ENCODE results near the gene CAMK2D.
A peak's percentile ranks its signal among the peaks of the same experiment; 100 is the strongest.

The CAMK2D gene

DNA sequence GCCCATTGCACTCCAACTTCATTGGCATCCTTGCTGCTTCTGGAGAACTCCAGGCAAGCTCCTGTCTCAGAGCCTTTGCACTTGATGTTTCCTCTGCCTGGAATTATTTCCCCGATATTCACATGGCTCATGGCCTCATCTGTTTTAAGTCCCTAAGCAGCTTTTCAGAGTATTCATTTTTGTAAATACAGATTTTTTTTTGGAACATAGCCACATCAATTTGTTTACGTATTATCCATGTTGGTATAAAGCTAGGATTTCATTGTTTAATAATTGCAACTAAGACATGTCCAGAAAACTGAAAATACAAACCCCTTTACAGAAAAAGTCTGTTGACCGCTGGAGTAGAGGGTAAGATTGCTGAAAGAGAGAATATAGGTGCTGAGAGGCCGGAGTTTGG lies 142.0 kb downstream of the CAMK2D start:
- no peaks in the 10 kb centered on the region for H3K9me3 Mint-ChIP-seq
- ATAC-seq (no peak), DNase-seq (no peak)
- no peak overlapping the region for H3K4me3 Mint-ChIP-seq
- peaks cover 27% of the 10 kb centered on the region for H3K4me1 Mint-ChIP-seq
- H3K27ac Mint-ChIP-seq = no peak overlapping the region
- H3K36me3 Mint-ChIP-seq (ENCODE audit: low read depth) = peaks cover 27% of the 10 kb centered on the region
- no peaks in the 10 kb centered on the region for H3K27me3 Mint-ChIP-seq

DNA sequence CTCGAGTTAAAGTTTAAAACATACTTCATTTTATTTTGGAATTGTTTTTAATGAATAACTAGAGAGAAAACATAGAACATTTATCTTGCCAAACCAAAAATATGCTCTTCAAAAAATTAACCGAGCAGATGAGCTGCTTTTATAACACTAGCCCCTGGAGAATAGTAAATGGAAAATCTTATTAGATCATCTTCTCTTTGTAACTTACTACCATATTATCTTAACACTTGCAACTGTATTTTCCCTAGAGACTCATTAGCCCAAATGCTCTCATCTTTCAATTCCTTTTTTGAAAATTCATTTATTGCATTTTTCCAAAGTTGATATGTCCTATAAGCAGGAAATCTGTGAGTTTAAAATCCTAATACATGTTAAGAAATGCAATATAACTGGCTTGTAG lies 143.3 kb downstream of the CAMK2D start:
- no peaks in the 10 kb centered on the region for H3K9me3 Mint-ChIP-seq
- no peak overlapping the region for H3K27ac Mint-ChIP-seq
- H3K27me3 Mint-ChIP-seq = no peaks in the 10 kb centered on the region
- ATAC-seq = no peak
- peaks cover 25% of the 10 kb centered on the region for H3K36me3 Mint-ChIP-seq (ENCODE audit: low read depth)
- H3K4me3 Mint-ChIP-seq = no peak overlapping the region
- no peak for DNase-seq
- peaks cover 37% of the 10 kb centered on the region for H3K4me1 Mint-ChIP-seq

DNA sequence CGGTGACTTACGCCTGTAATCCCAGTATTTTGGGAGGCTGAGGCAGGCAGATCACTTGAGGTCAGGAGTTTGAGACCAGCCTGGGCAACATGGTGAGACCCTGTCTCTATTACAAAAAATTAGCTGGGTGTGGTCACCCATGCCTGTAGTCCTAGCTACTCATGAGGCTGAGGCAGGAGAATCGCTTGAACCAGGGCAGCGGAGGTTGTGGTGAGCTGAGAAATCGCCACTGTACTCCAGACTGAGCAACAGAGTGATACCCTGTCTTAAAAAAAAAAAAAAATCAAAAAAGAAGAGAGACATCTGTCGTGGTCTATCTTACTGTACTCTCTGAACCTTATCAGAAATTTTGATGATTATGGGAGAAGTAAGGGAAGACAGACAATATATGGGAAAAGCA lies 144.3 kb downstream of the CAMK2D start:
- DNase-seq = no peak
- Mint-ChIP-seq H3K9me3 (no peaks in the 10 kb centered on the region), H3K27me3 (no peaks in the 10 kb centered on the region), H3K36me3 (ENCODE audit: low read depth) (peaks cover 19% of the 10 kb centered on the region), H3K4me1 (peaks cover 37% of the 10 kb centered on the region), H3K27ac (no peak overlapping the region), H3K4me3 (no peak overlapping the region)
- ATAC-seq = no peak

DNA sequence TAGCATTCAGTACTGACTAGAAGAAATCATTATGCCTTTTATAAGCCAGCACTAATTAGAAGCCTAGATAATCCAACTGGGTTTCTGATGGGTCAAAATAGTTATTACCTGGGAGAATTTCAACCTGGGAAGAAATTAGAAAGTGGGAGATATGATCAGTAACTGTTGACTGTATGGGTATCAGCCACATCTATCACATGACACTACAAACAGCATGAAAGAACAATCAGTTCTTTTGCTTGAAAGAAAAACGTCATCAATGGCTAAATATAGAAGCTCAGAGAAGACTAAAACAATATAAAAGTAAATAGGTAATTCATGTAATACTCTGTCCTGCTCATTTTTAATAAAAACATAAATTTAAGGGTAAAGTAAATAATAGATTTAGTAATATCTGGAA lies 145.1 kb downstream of the CAMK2D start:
- H3K4me1 Mint-ChIP-seq = peaks cover 32% of the 10 kb centered on the region
- no peaks in the 10 kb centered on the region for H3K27me3 Mint-ChIP-seq
- H3K36me3 Mint-ChIP-seq (ENCODE audit: low read depth) = peaks cover 16% of the 10 kb centered on the region
- no peaks in the 10 kb centered on the region for H3K9me3 Mint-ChIP-seq
- no peak for ATAC-seq
- H3K4me3 Mint-ChIP-seq = no peak overlapping the region
- H3K27ac Mint-ChIP-seq = no peak overlapping the region
- DNase-seq = no peak

DNA sequence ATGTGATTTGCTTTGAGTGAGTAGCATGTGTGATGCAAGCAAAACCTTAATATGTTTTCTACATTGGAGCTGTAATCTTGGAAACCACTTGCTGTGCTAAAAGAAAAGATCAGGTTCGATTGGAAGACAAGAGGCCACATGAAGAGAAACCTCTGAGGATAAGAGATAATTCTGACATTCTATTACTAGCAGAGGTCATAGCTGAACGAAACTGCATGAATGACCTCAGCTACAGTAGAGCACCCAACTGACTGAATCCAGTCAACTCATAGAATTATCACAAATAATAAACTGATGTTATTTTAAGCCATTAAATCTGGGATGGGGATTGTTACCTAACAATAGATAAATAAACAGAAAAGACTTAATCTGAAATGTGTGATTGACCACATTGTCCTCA lies 147.1 kb downstream of the CAMK2D start:
- H3K4me3 Mint-ChIP-seq = no peak overlapping the region
- peaks cover 24% of the 10 kb centered on the region for H3K36me3 Mint-ChIP-seq (ENCODE audit: low read depth)
- H3K4me1 Mint-ChIP-seq = peaks cover 39% of the 10 kb centered on the region
- no peak for DNase-seq
- no peaks in the 10 kb centered on the region for H3K9me3 Mint-ChIP-seq
- H3K27me3 Mint-ChIP-seq = no peaks in the 10 kb centered on the region
- no peak for ATAC-seq
- no peak overlapping the region for H3K27ac Mint-ChIP-seq

DNA sequence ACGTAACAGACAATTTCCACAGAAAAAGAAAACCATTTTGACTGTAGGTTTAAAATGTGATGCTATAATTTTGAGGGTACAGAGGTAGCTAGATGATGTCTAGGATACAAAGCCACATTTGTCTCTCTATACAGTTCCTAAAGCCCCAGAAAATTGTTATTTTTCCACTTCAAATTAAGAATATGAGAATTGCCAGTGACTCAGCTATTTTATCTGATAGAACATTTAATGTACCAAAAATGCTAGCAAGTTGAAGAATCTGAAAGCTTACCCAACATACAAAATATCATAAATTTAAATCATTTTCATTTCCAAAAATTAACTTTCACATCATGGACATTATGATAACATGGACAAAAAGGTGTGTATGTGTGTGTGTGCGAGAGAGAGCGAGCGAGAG lies 148.0 kb downstream of the CAMK2D start:
- H3K9me3 Mint-ChIP-seq = no peaks in the 10 kb centered on the region
- peaks cover 45% of the 10 kb centered on the region for H3K4me1 Mint-ChIP-seq
- H3K27ac Mint-ChIP-seq = peak overlapping the region; percentile 19
- ATAC-seq (no peak), DNase-seq (no peak)
- H3K27me3 Mint-ChIP-seq = no peaks in the 10 kb centered on the region
- H3K4me3 Mint-ChIP-seq = no peak overlapping the region
- peaks cover 29% of the 10 kb centered on the region for H3K36me3 Mint-ChIP-seq (ENCODE audit: low read depth)

DNA sequence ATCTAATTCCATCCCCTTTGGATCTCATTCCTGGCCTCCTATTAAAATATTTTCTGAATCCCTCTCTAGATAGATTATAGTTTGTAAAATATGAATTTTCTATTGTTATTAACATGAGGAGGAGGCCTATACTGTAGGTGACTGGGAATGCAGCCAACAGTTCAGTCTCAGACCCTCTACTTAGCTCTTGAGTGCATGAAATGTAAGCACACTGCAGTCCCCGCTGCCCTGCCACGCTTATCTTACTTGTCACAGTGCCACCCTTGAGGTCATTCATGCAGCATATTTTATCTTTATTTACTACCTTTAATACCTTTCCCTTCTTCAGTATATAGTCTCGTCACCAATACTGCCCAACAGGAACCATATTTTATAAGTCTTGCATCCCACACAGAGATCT lies 151.0 kb downstream of the CAMK2D start:
- no peak for ATAC-seq
- peaks cover 49% of the 10 kb centered on the region for H3K36me3 Mint-ChIP-seq (ENCODE audit: low read depth)

DNA sequence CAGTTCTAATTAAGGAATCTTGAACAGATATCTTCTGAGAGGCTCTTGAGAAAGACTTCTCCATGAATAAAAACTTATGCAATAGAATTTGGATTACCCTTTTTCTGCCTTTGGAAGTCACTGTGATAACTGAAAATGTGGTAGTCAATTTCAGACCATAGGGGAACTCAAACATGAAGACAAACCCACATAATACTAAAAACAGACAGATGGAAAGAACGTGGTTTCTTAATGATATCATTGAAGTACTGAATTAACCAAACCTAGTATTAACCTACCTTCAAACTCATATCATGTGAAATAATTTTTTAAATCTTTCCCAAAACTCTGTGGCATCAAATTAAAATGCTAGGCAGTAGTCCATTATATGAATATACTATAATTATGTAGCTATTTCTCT lies 153.5 kb downstream of the CAMK2D start:
- Mint-ChIP-seq H3K27ac (peak overlapping the region; percentile 0), H3K4me3 (no peak overlapping the region), H3K9me3 (no peaks in the 10 kb centered on the region), H3K27me3 (no peaks in the 10 kb centered on the region), H3K4me1 (peaks cover 44% of the 10 kb centered on the region), H3K36me3 (ENCODE audit: low read depth) (peaks cover 55% of the 10 kb centered on the region)
- peak; percentile 71 for ATAC-seq
- DNase-seq = no peak

More for the DNA sequence above, 151.0 kb downstream of the CAMK2D start:
- DNase-seq = no peak
- H3K9me3 Mint-ChIP-seq = no peaks in the 10 kb centered on the region
- no peak overlapping the region for H3K4me3 Mint-ChIP-seq
- no peak overlapping the region for H3K27ac Mint-ChIP-seq
- no peaks in the 10 kb centered on the region for H3K27me3 Mint-ChIP-seq
- H3K4me1 Mint-ChIP-seq = peaks cover 54% of the 10 kb centered on the region

DNA sequence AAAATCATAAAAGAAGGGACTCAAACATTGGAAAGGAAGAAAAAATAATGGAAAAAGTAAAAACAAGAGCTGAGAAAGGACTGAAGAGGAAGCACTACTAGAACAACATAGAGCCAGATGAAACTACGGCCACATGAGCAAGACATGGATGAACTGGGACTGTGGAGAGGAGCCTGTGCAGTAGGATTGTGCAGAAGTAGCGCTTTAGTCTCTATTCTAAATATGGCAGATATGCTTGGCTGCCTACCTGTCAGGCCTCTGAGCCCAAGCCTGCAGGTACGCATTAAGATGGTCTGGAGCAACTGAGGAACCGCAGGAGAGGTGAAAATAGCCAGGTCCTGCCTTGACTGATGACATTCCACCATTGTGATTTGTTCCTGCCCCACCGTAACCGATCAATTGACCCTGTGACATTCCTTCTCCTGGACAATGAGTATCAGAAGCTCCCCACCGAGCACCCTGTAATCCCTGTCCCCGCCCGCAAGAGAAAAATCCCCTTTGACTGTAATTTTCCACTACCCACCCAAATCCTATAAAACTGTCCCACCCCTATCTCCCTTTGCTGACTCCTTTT lies 154.3 kb downstream of the CAMK2D start:
- Mint-ChIP-seq H3K36me3 (ENCODE audit: low read depth) (peaks cover 60% of the 10 kb centered on the region), H3K27me3 (no peaks in the 10 kb centered on the region), H3K4me1 (peaks cover 48% of the 10 kb centered on the region), H3K9me3 (no peaks in the 10 kb centered on the region), H3K4me3 (no peak overlapping the region), H3K27ac (no peak overlapping the region)
- ATAC-seq (no peak), DNase-seq (no peak)

DNA sequence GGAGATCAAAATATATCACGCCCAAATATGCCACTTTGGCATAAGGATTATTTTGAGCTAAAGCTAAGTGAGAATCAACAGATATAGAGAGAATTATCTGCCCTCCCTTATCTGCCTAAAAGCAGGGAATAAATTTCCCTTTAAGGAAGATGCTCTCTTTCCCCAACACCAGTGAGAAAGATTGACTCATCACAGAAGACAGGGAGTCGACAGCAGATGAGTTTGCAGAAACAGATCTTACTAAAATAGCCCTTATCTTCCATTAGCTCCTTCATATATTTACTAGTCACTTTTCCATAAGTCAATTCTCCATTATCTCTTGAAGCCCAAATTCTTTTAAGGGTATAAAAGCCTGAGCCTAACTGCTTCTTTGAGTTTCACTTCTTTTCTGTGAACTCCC lies 156.6 kb downstream of the CAMK2D start:
- H3K27ac Mint-ChIP-seq = no peak overlapping the region
- peaks cover 58% of the 10 kb centered on the region for H3K36me3 Mint-ChIP-seq (ENCODE audit: low read depth)

DNA sequence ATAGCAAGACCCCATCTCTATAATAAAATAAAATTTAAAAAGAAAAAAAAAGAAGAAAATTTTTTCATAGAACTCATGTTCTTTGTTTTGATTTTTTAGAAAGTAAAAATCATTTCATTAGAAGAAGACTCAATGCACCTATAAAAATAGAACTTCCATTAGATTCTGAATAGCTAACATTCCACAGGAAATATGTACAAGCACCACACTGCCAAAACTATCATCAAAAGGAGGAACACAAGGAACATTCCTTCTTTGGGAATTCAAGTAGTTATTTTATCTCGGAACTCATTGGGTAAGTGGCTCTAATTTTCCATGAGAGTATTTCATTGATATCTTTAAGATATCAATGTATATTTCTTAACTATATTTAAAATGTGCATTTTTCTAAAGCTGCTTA lies 157.6 kb downstream of the CAMK2D start:
- no peaks in the 10 kb centered on the region for H3K9me3 Mint-ChIP-seq
- no peak overlapping the region for H3K27ac Mint-ChIP-seq
- no peaks in the 10 kb centered on the region for H3K27me3 Mint-ChIP-seq
- no peak overlapping the region for H3K4me3 Mint-ChIP-seq
- DNase-seq (no peak), ATAC-seq (no peak)
- H3K4me1 Mint-ChIP-seq = peaks cover 42% of the 10 kb centered on the region
- peaks cover 57% of the 10 kb centered on the region for H3K36me3 Mint-ChIP-seq (ENCODE audit: low read depth)

More for the DNA sequence above, 156.6 kb downstream of the CAMK2D start:
- no peak overlapping the region for H3K4me3 Mint-ChIP-seq
- DNase-seq (no peak), ATAC-seq (no peak)
- H3K27me3 Mint-ChIP-seq = no peaks in the 10 kb centered on the region
- no peaks in the 10 kb centered on the region for H3K9me3 Mint-ChIP-seq
- peaks cover 45% of the 10 kb centered on the region for H3K4me1 Mint-ChIP-seq

DNA sequence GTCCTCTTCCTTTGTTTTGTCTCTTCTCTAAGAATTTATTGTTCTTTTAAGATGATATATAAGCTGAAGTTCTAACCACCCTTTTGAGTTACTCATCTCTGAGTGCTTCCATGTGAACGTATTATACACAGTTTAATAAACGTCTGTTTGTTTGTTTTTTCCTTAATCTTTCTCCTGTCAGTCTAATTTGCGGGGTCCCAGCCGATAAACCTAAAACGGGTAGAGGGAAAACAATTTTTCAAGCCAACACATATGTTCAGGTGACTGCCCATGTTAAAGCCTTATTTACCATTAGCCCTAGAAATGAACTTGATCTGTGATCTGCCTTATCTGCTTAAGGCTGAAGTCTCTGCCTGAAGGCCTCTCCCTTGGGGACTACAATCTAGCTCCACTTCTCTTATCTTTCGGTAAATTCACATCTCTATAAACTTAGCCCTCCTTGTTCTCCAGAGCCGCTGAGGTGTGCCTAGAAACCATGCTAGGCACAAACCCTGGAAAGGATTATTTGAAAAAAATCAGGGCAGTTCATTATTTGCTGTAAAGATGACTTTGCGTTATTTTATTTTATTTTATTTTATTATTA lies 158.8 kb downstream of the CAMK2D start:
- Mint-ChIP-seq H3K4me3 (no peak overlapping the region), H3K4me1 (peaks cover 32% of the 10 kb centered on the region), H3K27me3 (no peaks in the 10 kb centered on the region), H3K36me3 (ENCODE audit: low read depth) (peaks cover 57% of the 10 kb centered on the region), H3K27ac (no peak overlapping the region), H3K9me3 (no peaks in the 10 kb centered on the region)
- ATAC-seq (no peak), DNase-seq (no peak)

DNA sequence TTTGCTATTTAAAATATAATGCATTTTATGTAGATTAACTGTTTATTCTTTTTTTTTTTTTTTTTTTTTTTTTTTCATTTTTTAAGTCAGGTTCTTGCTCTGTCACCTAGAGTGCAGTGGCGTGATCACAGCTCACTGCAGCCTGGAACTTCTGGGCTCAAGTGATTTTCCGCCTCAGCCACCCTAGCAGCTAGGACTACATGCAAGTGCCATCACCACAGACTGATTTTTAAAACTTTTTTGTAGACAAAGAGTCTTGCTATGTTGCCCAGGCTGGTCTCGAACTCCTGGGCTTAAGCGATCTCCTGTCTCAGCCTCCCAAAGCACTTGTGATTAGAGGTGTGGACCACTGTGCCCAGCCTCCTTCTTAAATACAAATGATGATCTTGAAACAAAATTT lies 159.9 kb downstream of the CAMK2D start:
- peaks cover 53% of the 10 kb centered on the region for H3K36me3 Mint-ChIP-seq (ENCODE audit: low read depth)

DNA sequence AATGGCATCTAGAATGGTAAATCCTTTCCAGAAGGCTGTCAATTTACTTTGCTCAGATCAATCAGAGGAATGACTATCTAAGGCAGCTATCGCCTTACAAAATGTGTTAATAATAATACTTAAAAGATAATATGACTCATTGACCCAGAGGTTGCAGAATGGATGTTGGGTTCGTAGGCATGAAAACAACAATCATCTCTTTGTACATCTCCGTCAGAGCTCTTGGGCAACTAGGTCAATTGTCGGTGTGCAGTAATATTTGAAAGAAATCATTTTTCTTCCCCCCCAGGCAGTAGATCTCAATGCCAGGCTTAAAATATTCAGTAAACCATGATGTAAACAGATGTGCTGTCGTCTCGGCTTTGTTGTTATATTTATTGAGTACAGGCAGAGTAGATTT lies 165.1 kb downstream of the CAMK2D start:
- Mint-ChIP-seq H3K27me3 (no peaks in the 10 kb centered on the region), H3K4me1 (peaks cover 58% of the 10 kb centered on the region), H3K9me3 (no peaks in the 10 kb centered on the region), H3K27ac (no peak overlapping the region), H3K36me3 (ENCODE audit: low read depth) (peaks cover 69% of the 10 kb centered on the region), H3K4me3 (no peak overlapping the region)
- DNase-seq = no peak
- ATAC-seq = no peak

More for the DNA sequence above, 159.9 kb downstream of the CAMK2D start:
- no peaks in the 10 kb centered on the region for H3K27me3 Mint-ChIP-seq
- no peak overlapping the region for H3K4me3 Mint-ChIP-seq
- H3K4me1 Mint-ChIP-seq = peaks cover 27% of the 10 kb centered on the region
- DNase-seq (no peak), ATAC-seq (no peak)
- H3K27ac Mint-ChIP-seq = no peak overlapping the region
- no peaks in the 10 kb centered on the region for H3K9me3 Mint-ChIP-seq

DNA sequence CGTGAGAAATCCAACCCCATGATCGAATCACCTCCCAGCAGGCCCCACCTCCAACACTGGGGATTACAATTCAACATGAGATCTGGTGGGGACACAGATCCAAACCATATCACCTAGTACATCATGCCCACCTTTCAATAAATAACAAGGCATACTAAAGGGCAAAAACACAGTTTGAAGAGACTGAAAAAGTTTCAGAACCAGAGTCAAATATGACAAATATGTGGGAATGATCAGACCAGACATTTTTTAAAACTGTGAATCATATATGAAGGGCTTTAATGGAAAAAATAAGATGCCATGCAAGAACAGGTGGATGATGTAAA lies 167.3 kb downstream of the CAMK2D start:
- ATAC-seq (peak; percentile 62), DNase-seq (no peak)
- Mint-ChIP-seq H3K9me3 (no peaks in the 10 kb centered on the region), H3K4me1 (peaks cover 57% of the 10 kb centered on the region), H3K4me3 (no peak overlapping the region), H3K27ac (peak overlapping the region; percentile 46), H3K36me3 (ENCODE audit: low read depth) (peaks cover 68% of the 10 kb centered on the region), H3K27me3 (no peaks in the 10 kb centered on the region)
